Caco-2 (cell line): Measurements from ENCODE around the gene ZNF276. TPM values are rescaled to one million over a fixed set of nuclear protein-coding genes. Genes with fewer than 3 reads are reported as not detected.

Experiments
- BruUV-seq: library from RNA; stranded (reverse); fragments of 400-500 nt; replicated peaks from 2 replicates; lab custom pipeline; 2021; lab: Mats Ljungman, UMichigan
- CTCF ChIA-PET: fragments of 300-600 bp; sonication (Branson Sonifier 250); formaldehyde crosslinking; loops from one replicate; lab custom pipeline; 2022; ENCODE audit warnings: antibody characterized with exemption; lab: Charles Lee
- POLR2A ChIA-PET: fragments of 300-600 bp; sonication (Branson Sonifier 250); formaldehyde crosslinking; loops from one replicate; lab custom pipeline; 2022; ENCODE audit warnings: antibody characterized with exemption; lab: Charles Lee
- DNase-seq, 2 experiments: peaks; one replicate each; pipeline versions ENCODE4 v3.0.0 to v3.0.0-alpha.2; 2020 to 2022
- H3K27me3 ChIP-seq: replicated peaks from 2 replicates; pipeline ENCODE4 v1.6.0; 2011; ENCODE audit warnings: low read length; ENCODE audit not compliant: control insufficient read depth, insufficient read depth
- H3K36me3 ChIP-seq: 2 replicates; pipeline ENCODE4 v1.5.1; 2011; ENCODE audit warnings: low read length; ENCODE audit not compliant: control insufficient read depth, insufficient read depth
- H3K4me1 ChIP-seq: fragments of 250-450 bp; sonication (Bioruptor Pico); 2 replicates; pipeline ENCODE4 v1.5.1; 2020; ENCODE audit warnings: mild to moderate bottlenecking
- H3K4me3 ChIP-seq: 2 replicates; pipeline ENCODE4 v1.5.1; 2011; ENCODE audit warnings: low read depth, mild to moderate bottlenecking, control low read depth, low read length
- H3K9me3 ChIP-seq: fragments of 250-450 bp; sonication (Bioruptor Pico); 2 replicates; pipeline ENCODE4 v1.5.1; 2020; ENCODE audit warnings: mild to moderate bottlenecking, moderate library complexity
- H3K27ac Mint-ChIP-seq: one replicate; pipeline ENCODE4 v1.8.0; 2022; ENCODE audit warnings: mixed read lengths; ENCODE audit not compliant: unreplicated experiment
- H3K27me3 Mint-ChIP-seq: one replicate; pipeline ENCODE4 v1.8.0; 2022; ENCODE audit warnings: mixed read lengths; ENCODE audit not compliant: insufficient read depth, unreplicated experiment
- H3K36me3 Mint-ChIP-seq: one replicate; pipeline ENCODE4 v1.8.0; 2022; ENCODE audit warnings: mild to moderate bottlenecking, mixed read lengths; ENCODE audit not compliant: insufficient read depth, unreplicated experiment
- H3K4me1 Mint-ChIP-seq: one replicate; pipeline ENCODE4 v1.8.0; 2022; ENCODE audit warnings: low read depth, mixed read lengths; ENCODE audit not compliant: unreplicated experiment
- H3K4me3 Mint-ChIP-seq: one replicate; pipeline ENCODE4 v1.8.0; 2022; ENCODE audit warnings: mild to moderate bottlenecking, moderate library complexity, mixed read lengths; ENCODE audit not compliant: unreplicated experiment
- H3K9me3 Mint-ChIP-seq: one replicate; pipeline ENCODE4 v1.8.0; 2022; ENCODE audit warnings: mixed read lengths; ENCODE audit not compliant: unreplicated experiment
- intact Hi-C: fragments of 100-400 bp; cut with micrococcal nuclease; formaldehyde crosslinking; loops from one replicate; pipeline ENCODE4 v1.10.0; 2022; ENCODE audit not compliant: unreplicated experiment
- total RNA-seq: library from RNA; stranded (reverse); gene quantifications from 2 replicates; pipeline ENCODE4 v1.2.3, GENCODE V29; 2022
- TF ChIP-seq, protein P1 (sequence below), 2 experiments: fragments of 200-600 bp in 1 of 2; IDR thresholded peaks; 1 replicate in 1 of 2; 2 replicates in 1 of 2; pipeline versions ENCODE4 v1.5.1 to v1.8.0; 2011 to 2022; ENCODE audit warnings: antibody characterized with exemption in 1 of 2, control low read depth in 1 of 2, inconsistent platforms in 1 of 2, low read depth in 1 of 2, low read length in 1 of 2, mild to moderate bottlenecking in 1 of 2, moderate library complexity in 1 of 2; ENCODE audit not compliant: insufficient read depth in 1 of 2, severe bottlenecking in 1 of 2, unreplicated experiment in 1 of 2

The ZNF276 gene
- total RNA-seq, 1 experiment from 2014 or later: 28.1 TPM

GRCh38 chr16:89690392-89690901, 30.9 kb upstream of the ZNF276 start:
- no TSS peak for BruUV-seq
- DNase-seq: no peak
- H3K4me3 Mint-ChIP-seq: no peak overlapping the region
- TF ChIP-seq, protein P1, sequence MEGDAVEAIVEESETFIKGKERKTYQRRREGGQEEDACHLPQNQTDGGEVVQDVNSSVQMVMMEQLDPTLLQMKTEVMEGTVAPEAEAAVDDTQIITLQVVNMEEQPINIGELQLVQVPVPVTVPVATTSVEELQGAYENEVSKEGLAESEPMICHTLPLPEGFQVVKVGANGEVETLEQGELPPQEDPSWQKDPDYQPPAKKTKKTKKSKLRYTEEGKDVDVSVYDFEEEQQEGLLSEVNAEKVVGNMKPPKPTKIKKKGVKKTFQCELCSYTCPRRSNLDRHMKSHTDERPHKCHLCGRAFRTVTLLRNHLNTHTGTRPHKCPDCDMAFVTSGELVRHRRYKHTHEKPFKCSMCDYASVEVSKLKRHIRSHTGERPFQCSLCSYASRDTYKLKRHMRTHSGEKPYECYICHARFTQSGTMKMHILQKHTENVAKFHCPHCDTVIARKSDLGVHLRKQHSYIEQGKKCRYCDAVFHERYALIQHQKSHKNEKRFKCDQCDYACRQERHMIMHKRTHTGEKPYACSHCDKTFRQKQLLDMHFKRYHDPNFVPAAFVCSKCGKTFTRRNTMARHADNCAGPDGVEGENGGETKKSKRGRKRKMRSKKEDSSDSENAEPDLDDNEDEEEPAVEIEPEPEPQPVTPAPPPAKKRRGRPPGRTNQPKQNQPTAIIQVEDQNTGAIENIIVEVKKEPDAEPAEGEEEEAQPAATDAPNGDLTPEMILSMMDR (IDR thresholded peaks at IDR 0.05; ENCODE audit: insufficient read depth in 1 of 2, low read depth in 1 of 2, low read length in 1 of 2, severe bottlenecking in 1 of 2, unreplicated experiment in 1 of 2): no peak
- H3K27ac Mint-ChIP-seq: no peak overlapping the region
- no peaks in the 10 kb centered on the region for H3K27me3 Mint-ChIP-seq
- Histone ChIP-seq H3K4me1 (peaks cover 10% of the 10 kb centered on the region), H3K9me3 (peaks cover 4% of the 10 kb centered on the region; the same call in 1 of the 2 replicates), H3K27me3 (no peaks in the 10 kb centered on the region), H3K4me3 (no peak overlapping the region), H3K36me3 (peaks cover 13% of the 10 kb centered on the region)
- intact Hi-C loops: no loop called here
- POLR2A ChIA-PET: interaction anchor here (0.6 kb wide), 1 partner anchor 396 kb away, joined by 3 read pairs; no protein-coding TSS in a partner anchor
- CTCF ChIA-PET: interaction anchor here (0.7 kb wide), 1 partner anchor 91 kb away, joined by 9 read pairs; no protein-coding TSS in a partner anchor
- H3K36me3 Mint-ChIP-seq: peaks cover 82% of the 10 kb centered on the region
- peaks cover 6% of the 10 kb centered on the region for H3K4me1 Mint-ChIP-seq
- no peaks in the 10 kb centered on the region for H3K9me3 Mint-ChIP-seq

GRCh38 chr16:89691231-89691985, 29.9 kb upstream of the ZNF276 start:
- Mint-ChIP-seq H3K4me1 (peaks cover 6% of the 10 kb centered on the region), H3K27ac (no peak overlapping the region), H3K4me3 (no peak overlapping the region), H3K36me3 (peaks cover 82% of the 10 kb centered on the region), H3K9me3 (no peaks in the 10 kb centered on the region), H3K27me3 (no peaks in the 10 kb centered on the region)
- Histone ChIP-seq H3K4me3 (no peak overlapping the region), H3K9me3 (no peaks in the 10 kb centered on the region), H3K27me3 (no peaks in the 10 kb centered on the region), H3K4me1 (peaks cover 10% of the 10 kb centered on the region), H3K36me3 (peaks cover 13% of the 10 kb centered on the region)
- BruUV-seq: no TSS peak
- intact Hi-C loops: no loop called here
- CTCF ChIA-PET: interaction anchor here (0.7 to 0.8 kb wide), 2 partner anchors 9 to 92 kb away, joined by 3 to 9 read pairs; no protein-coding TSS in a partner anchor
- TF ChIP-seq, protein P1 (IDR thresholded peaks at IDR 0.05; ENCODE audit: insufficient read depth in 1 of 2, low read depth in 1 of 2, low read length in 1 of 2, severe bottlenecking in 1 of 2, unreplicated experiment in 1 of 2): no peak
- no peak for DNase-seq
- POLR2A ChIA-PET: no interaction called here

DNA sequence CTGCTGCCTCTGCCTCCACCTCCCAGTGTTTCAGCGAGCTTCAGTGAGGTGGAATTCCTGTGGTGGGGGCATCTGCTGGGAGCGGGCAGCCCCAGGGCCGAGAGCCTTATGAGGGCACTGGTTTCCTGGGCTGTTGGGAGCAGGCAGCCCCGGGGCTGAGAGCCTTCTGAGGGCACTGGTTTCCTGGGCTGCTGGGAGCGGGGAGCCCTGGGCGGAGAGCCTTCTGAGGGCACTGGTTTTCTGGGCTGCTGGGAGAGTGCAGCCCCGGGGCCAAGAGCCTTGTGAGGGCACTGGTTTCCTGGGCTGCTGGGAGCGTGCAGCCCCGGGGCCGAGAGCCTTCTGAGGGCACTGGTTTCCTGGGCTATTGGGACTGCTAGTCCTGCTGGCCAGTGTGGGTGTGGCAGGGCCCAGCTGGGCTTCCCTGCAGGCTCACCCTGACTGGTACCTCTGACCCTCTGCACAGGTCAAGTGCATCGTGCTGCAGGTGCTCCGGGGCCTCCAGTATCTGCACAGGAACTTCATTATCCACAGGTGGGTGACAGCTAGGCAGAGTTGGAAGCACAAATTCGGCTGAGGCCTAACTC, 29.3 kb upstream of the ZNF276 start:
- BruUV-seq: no TSS peak
- Histone ChIP-seq H3K4me1 (peaks cover 10% of the 10 kb centered on the region), H3K4me3 (no peak overlapping the region), H3K9me3 (no peaks in the 10 kb centered on the region), H3K36me3 (peaks cover 13% of the 10 kb centered on the region), H3K27me3 (no peaks in the 10 kb centered on the region)
- ChIA-PET CTCF (interaction anchor here (0.8 kb wide), 1 partner anchor 8 kb away, joined by 3 read pairs; no protein-coding TSS in a partner anchor), POLR2A (no interaction called here)
- H3K27me3 Mint-ChIP-seq: no peaks in the 10 kb centered on the region
- H3K36me3 Mint-ChIP-seq: peaks cover 82% of the 10 kb centered on the region
- DNase-seq: no peak
- no peak overlapping the region for H3K4me3 Mint-ChIP-seq
- H3K9me3 Mint-ChIP-seq: no peaks in the 10 kb centered on the region
- intact Hi-C loops: no loop called here
- TF ChIP-seq, protein P1 (IDR thresholded peaks at IDR 0.05; ENCODE audit: insufficient read depth in 1 of 2, low read depth in 1 of 2, low read length in 1 of 2, severe bottlenecking in 1 of 2, unreplicated experiment in 1 of 2): no peak
- peaks cover 6% of the 10 kb centered on the region for H3K4me1 Mint-ChIP-seq
- H3K27ac Mint-ChIP-seq: no peak overlapping the region
